Measurements from ENCODE around the gene CDC14B.

DNA sequence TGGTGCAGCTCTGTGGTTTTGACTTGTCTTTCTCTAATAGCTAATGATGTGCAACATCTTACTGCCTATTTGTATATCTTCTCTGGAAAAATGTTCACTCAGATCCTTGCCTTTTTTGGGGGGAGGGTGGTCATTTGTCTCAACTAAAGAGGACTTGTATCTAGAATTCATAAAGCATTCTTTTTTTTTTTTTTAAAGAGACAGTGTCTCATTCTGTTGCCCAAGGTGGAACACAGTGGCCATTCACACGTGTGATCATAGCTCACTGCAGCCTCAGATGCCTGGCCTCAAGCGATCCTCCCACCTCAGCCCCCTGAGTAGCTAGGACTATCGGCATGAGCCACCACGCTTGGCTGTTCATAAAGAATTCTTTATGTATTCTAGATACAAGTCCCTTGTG lies 136.4 kb downstream of the CDC14B start:
- TF ChIP-seq, protein P1, sequence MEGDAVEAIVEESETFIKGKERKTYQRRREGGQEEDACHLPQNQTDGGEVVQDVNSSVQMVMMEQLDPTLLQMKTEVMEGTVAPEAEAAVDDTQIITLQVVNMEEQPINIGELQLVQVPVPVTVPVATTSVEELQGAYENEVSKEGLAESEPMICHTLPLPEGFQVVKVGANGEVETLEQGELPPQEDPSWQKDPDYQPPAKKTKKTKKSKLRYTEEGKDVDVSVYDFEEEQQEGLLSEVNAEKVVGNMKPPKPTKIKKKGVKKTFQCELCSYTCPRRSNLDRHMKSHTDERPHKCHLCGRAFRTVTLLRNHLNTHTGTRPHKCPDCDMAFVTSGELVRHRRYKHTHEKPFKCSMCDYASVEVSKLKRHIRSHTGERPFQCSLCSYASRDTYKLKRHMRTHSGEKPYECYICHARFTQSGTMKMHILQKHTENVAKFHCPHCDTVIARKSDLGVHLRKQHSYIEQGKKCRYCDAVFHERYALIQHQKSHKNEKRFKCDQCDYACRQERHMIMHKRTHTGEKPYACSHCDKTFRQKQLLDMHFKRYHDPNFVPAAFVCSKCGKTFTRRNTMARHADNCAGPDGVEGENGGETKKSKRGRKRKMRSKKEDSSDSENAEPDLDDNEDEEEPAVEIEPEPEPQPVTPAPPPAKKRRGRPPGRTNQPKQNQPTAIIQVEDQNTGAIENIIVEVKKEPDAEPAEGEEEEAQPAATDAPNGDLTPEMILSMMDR (IDR thresholded peaks at IDR 0.05), result no peak
- no peak for TF ChIP-seq POLR2A (IDR thresholded peaks at IDR 0.05)
